ENCODE measurements around the gene TWF2.
"Not testable (repeated sequence)": the region's sequence is repeated elsewhere in the genome, so short reads cannot be mapped to it uniquely, and the experiment has no call there.

Gene TWF2

DNA sequence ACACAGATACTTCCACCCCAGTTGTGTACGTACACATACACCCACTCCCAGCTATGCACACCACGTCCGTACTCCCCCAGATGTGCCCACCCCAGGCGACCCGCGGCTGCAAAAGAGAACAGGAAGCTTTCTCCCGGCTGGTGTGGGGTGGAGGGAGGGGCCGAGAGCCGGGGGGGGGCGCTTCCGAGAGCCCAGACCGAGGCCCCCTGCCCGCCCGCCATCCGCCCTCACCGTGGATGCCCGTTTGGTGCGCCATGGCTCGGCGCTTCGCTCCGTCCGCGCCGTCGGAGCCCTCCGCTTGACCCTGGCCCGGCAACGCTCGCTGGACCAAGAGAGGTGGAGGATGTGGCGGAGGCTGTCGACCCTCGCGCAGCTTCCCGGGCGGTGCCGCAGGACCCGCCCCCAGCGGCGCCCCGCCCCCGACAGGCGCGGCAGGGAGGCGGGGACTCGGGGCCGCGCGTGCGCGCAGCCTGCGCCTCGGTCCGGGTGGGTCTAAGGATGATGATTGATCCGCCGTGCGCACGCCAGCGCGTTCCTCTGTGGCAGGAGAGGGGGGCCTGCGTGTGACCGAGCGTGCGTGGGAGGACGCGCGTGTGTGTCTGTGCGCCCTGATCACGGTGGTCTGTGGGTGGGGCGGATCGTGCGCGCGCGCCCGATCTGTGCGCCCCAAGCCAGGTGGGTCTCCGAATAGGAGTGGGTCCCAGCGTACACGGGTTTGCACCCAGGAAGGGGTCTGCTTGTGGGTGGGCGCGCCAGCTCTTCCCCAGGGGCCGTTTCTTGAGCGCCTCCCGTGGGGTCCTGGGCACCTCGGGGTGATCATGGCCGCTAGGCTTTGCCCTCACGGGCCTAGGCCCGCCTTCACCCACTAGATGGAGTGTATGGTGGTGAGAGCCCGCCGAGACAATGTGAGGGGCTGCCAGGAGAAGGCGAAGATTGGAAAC, at the start of gene TWF2:
Gene TWF2 (minus strand): TSS at position 398 of the 941 bp plus-strand sequence. CDS start 142 bp downstream, at position 256.
- DNase-seq (ENCODE audit: low read depth in 2 of 2, low spot score in 1 of 2) = peak; percentile 74 to 87

DNA sequence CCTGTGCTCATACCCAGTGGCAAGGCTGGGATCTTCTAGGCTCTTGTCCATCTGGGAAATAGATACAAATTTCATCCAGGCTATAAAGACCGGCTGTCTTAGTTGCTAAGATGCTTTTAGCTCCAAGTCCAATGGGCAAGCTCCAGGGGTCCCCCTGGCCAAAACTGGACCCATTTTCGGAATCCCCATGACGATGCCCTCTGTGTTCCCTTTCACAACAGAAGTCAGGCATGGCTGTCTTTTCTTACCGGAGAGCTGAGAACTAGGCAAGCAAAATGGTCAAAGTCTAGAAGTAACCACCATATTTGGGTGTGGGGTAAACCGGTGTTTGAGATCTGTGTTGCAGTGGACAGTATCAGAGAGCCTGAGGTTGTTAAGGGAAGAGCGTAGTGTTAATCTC, 49.7 kb upstream of the TWF2 start:
- DNase-seq (ENCODE audit: low read depth in 2 of 2, low spot score in 1 of 2) = no peak

DNA sequence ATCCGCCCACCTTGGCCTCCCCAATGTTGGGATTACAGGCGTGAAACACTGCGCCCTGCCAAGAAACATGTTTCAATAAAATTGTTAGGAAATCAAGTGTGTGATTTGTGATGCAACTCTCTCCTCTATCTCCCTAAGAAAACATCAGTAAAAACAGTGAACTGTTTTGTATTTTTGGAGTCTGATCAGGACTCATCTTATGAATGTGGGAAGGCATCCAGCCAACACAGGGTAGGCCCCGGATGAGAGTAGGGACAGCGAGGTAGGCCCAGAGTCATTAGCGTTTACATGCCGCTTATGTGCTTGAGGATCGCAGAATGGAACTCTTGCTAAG, 47.8 kb upstream of the TWF2 start:
- DNase-seq (ENCODE audit: low read depth in 2 of 2, low spot score in 1 of 2) = no peak

DNA sequence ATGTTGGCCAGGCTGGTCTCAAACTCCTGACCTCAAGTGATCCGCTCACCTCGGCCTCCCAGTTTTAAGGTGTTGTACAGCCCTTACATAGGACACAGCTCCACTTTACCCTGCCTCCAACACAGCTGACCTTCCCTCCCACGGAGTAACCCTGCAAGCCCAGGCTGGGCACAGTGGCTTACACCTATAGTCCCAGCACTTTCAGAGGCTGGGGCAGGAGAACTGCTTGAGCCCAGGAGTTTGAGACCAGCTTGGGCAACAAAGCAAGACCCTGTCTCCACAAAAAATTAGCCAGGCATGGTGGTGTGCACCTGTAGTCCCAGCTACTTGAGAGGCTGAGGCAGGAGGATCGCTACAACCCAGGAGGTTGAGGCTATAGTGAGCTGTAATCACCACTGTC, 45.1 kb upstream of the TWF2 start:
- DNase-seq (ENCODE audit: low read depth in 2 of 2, low spot score in 1 of 2) = not testable (repeated sequence)

DNA sequence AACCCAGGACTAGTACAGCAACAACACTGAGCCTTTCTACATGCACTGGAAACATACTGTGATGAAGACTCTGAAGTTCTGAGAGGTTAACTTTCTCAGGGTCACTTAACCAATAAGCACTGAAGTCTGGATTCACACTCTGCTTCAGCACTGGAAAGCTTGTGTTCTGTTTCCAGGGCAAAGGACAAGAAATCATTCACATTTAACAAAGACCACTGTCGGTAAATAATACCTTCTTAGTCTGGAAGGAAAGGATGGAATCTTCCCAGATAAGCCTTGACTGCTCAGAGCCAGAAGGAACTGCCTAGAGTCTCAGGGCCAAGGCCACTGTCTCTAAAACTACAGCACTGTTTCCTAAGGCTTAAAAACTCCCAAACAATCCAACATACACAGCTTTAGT, 44.3 kb upstream of the TWF2 start:
- DNase-seq (ENCODE audit: low read depth in 2 of 2, low spot score in 1 of 2) = no peak

DNA sequence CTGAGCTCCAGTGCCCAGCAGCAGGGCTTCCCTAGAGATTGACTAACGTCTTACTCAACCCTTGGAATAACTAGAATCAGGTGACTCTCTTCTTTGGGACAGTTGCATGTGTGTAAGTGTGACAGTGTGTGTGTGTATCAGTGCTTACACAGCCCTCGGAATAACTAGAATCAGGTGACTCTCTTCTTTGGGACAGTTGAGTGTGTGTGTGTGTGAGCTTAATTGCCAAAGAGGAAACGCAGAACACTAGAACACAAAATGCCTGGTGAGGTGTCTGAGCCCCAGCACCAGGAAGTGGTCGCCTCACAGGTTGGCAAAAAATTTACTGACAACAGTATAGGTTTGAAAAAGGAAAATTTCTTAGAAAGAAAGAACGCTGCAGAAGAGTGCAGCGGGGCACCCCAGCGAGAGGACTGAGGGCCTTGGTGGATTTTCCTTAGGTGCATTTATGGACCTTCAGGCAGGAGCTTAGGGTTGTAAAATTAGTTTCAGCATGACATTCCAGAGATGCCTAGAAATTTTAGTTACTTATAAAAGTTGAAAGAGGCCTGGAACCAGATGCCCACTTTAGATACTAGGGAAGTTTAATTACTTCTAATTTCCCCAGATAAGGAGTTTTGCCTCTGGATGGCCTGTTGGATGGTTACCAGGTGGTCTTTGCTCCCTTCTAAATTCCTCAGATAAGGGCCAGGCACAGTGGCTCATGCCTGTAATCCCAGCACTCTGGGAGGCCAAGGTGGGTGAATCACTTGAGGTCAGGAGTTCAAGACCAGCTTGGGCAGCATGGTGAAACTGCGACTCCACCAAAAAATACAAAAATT, 43.2 kb upstream of the TWF2 start:
- peak in 1 of 2 donors; percentile 14 for DNase-seq (ENCODE audit: low read depth in 2 of 2, low spot score in 1 of 2)

DNA sequence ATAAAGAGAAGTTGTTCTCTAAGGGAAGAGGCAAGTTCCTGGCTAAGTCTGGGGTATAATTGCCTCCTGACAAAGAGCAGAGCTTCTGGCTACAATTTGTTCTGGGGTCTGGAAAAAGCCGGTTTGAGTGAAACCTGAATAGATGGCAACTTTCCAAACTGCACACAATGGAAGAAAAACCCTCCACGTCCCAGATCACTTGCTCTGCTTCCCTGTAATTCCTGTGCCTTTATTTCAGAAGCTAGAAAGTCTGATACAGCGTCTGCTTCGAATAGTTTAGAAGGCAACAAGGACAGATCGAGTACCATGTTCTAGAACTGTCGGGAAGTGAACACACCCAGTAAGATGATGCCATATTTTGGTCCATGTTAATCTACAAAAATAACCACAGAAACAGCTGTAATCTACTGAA, 41.1 kb upstream of the TWF2 start:
- no peak for DNase-seq (ENCODE audit: low read depth in 2 of 2, low spot score in 1 of 2)

DNA sequence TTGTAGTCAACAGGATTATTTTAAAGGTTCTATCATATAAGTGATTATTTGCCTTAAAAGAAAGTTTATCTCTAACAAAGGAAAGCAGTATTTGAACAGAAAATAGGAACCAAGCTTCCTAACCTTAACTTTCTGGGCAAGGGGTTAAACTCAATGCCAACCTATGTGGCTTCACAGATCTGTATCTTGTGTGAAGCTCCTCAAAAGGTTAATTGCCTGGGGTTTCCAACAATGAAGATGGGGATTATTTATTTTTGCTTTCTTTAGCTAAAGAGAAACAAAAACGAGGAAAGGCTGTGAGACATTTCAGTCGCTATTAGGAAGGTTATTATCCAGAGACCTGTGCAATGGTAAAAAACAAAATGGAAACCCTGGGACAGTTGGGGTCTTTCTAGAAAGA, 40.6 kb upstream of the TWF2 start:
- no peak for DNase-seq (ENCODE audit: low read depth in 2 of 2, low spot score in 1 of 2)

DNA sequence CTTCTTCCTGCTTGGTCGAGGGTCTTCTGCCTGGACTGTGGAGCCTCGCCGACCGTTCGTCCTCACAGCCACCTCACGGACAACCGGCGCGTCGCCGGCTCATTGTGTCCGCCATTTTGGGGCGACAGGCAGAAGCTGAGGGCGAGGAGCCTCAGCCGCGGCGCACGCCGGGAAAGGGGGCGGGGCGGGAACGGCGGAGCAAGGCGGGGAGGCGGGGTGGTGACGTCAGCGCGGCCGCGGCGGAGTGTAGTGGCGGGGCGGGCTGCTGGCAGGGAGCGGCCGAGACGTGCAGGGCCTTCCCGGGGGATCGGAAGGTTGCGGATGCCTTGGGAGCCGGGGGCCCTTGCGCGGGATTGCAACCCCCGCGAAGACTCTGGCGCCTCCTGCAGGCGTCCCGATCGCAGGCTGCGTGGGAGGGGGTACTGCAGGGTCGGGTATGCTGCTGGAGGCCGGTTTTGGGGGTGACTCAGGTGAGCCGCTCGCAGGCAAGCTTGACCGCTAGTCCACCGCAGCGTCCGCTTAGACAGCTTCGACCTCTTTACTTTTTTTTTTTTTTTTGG, 39.6 kb upstream of the TWF2 start, which contains the start of gene WDR82:
Gene WDR82 (minus strand): TSS at position 140 of the 560 bp plus-strand sequence. CDS start 288 bp downstream, outside the sequence.
- DNase-seq (ENCODE audit: low read depth in 2 of 2, low spot score in 1 of 2) = peak; percentile 95

DNA sequence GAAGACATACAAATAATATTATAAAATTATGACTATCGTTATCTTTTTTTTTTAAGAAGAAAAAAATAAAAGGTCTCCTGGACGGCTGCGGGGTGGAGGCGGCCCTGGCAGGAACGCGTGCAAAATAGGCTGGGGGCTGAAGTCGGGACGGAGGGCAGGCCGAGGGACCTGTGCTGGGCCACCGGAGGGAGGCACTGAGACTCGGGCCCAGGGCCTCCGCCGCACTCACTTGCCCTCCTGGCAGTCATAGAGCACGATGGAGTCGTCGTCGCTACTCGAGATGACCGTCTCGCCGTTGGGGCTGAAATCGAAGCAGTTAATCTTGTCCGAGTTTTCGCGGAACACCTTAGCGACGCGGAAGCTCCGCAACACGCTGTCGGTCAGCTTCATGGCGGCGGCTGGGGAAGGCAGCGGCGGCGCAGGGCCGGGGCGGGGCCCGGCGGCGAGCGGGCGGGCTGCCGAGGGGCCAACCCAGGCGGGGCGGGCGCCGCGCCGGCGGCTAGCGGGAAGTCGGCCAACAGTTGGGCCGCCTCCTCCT, 39.1 kb upstream of the TWF2 start:
- peak in 1 of 2 donors; percentile 31 for DNase-seq (ENCODE audit: low read depth in 2 of 2, low spot score in 1 of 2)

DNA sequence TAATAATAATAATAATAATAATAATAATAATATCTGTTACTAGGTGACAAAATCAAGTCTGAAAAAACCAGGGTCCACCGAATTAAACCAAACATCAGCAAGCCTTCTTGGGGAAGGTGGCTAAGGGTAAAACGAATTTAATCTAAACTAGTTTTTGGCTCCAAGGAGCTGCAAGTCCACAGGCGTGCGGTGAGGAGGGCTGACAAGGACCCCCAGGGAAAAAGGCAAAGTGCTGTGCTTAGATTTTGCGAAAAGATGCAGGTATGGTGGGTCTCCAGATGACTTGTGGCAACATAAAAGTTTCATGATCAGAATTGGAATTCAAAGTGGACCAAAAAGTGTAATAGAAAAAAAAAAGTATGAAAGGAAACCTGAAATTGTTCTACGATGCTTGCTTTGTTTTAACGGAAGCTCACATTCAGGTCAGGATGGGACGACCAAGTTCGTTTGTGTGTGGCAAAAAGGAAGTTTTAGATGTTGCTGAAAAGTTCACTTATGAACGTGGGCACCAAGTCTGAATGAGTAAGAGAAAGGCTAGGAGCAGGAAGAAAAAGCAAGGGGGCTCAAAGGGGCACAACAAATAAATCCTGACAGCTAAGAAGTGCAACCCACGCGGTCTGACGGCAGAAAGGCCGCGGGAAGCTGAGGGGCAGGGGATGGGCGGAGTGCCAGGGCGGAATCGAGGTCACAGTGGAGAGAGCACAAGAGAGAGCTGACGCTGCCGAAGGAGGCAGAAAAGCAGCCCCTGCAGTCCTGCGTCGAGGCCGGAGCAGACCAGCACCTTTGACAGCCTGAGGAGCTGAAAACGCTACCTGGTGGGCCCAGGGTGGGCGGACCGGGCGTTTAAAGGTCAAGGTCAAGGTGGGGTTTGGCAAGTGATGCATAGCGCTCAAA, 38.4 kb upstream of the TWF2 start:
- DNase-seq (ENCODE audit: low read depth in 2 of 2, low spot score in 1 of 2) = peak; percentile 50 to 71

DNA sequence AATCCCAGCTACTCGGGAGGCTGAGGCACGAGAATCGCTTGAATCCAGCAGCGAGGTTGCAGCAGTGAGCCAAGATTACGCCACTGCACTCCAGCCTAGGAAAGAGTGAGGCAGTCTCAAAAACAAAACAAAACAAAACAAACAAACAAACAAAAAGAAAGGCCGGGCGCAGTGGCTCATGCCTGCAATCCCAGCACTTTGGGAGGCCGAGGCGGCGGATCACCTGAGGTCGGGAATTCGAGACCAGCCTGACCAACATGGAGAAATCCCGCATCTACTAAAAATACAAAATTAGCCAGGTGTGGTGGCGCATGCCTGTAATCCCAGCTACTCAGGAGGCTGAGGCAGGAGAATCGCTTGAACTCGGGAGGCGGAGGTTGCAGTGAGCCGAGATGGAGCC, 35.8 kb upstream of the TWF2 start:
- not testable (repeated sequence) for DNase-seq (ENCODE audit: low read depth in 2 of 2, low spot score in 1 of 2)

DNA sequence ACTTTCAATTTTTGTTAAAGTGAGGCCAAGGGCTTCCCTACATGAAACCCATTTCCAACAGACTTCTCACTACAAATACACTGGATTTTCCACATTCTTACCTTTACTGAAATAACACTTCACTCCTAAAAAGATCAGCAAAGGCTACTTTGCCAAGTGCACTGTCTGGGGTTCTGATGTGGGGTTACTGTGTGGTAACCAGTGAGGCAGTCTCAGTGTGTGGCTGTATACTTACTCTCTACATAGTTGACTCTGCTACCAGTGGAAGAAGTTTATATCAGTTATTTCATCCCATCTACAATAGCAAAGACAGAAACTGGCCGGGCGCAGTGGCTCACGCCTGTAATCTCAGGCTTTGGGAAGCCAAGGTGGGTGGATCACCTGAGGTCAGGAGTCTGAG, 33.9 kb upstream of the TWF2 start:
- DNase-seq (ENCODE audit: low read depth in 2 of 2, low spot score in 1 of 2) = no peak

DNA sequence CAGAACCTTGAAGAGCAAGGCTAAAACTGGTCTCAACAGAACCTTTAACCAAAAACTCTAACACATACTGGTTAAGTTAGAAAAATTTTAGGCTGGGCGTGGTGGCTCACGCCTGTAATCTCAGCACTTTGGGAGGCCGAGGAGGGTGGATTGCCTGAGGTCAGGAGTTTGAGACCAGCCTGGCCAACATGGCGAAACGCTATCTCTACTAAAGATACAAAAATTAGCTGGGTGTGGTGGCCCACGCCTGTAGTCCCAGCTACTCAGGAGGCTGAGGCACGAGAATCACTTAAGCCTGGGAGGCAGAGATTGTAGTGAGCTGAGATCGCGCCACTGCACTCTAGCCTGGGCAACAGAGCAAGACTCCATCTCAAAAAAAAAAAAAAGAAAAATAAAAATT, 33.2 kb upstream of the TWF2 start:
- DNase-seq (ENCODE audit: low read depth in 2 of 2, low spot score in 1 of 2) = not testable (repeated sequence)

DNA sequence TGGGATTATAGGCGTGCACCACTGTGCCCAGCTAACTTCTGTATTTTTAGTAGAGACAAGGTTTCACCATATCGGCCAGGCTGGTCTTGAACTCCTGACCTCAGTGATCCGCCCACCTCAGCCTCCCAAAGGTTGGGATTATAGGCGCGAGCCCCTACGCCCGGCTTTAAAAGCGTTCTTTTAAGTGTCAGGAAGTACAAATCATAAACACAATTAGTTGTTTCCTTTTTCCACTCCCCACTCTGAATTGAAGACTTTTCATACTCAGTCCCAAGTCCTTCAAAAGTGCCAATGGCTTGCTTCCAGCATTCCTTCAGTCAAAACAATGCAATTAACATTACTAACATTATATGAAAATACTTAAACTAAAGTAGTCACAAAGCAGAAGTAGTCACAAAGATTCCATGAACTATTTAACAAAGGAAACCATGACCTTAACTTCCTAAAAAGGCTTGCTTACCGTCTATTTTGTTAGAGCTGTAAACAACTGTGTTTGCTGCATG, 31.3 kb upstream of the TWF2 start:
- DNase-seq (ENCODE audit: low read depth in 2 of 2, low spot score in 1 of 2) = no peak

DNA sequence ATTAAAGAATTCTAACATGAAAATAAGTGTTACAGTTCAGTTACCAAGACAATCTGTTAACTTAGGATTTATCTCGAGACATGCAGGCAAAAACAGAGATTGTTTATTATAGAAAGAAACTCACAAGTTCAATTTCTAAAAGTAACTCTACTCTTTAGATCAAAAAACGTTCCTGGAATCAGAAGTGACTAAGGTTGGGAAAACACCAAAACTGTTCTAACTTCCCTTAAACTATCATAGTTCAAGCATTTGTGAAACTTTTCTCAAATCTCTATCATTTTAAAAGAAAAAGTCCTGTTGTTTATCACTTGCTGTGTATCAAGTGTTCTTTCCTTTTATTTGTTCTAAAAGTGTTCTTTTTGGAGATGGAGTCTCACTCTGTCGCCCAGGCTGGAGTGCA, 30.8 kb upstream of the TWF2 start:
- no peak for DNase-seq (ENCODE audit: low read depth in 2 of 2, low spot score in 1 of 2)

DNA sequence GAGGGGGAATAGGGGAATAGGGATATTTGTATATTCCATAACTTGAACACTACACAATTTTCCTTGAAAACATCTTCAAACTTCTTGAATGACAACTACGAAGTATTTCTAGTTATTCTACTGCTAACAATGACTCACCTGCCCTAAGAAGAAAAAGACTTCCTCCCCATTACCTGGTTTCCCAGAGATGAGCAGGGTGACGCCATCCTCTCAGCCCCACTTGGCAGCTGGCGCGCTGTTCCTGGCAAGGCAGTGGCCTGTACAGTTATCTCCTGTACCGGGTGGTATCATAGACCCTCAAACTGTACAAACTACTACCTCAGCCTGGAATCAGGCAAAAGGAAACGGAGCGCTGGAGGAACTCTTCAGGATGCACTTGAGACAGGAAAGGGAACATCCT, 29.1 kb upstream of the TWF2 start:
- DNase-seq (ENCODE audit: low read depth in 2 of 2, low spot score in 1 of 2) = no peak

DNA sequence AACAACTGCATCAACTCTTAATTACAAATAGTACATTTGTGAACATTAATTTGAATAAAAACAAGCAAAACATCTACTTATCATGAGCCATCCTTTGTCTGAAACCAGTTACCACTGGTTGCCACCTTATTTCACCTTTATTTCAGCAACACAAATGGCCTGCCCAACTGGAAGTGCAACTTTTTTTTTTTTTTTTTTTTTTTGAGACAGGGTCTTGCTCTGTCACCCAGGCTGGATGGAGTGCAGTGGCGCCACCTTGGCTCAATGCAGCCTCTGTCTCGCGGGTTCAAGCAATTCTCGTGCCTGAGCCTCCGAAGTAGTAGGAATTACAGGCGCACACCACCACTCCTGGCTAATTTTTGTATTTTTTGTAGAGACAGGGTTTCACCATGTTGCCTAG, 26.4 kb upstream of the TWF2 start:
- DNase-seq (ENCODE audit: low read depth in 2 of 2, low spot score in 1 of 2) = no peak

DNA sequence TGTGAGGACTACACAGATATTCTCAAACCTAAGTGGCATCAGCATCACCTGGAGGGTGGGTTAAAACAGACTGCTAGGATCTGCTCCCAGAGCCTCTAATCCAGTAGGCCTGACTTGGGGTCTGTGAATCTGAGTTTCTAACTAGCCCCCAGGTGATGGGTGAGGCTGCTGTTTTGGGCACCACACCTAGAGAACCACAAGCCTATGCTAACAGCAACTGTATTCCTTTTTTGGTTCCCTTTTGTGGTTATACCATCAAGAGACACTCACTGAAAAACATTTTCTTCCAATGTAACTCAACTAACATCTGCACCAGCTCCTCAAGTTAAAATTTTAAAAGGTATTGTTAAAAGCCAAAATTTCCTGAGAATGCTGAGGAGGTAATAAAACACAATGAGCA, 23.5 kb upstream of the TWF2 start:
- DNase-seq (ENCODE audit: low read depth in 2 of 2, low spot score in 1 of 2) = no peak

DNA sequence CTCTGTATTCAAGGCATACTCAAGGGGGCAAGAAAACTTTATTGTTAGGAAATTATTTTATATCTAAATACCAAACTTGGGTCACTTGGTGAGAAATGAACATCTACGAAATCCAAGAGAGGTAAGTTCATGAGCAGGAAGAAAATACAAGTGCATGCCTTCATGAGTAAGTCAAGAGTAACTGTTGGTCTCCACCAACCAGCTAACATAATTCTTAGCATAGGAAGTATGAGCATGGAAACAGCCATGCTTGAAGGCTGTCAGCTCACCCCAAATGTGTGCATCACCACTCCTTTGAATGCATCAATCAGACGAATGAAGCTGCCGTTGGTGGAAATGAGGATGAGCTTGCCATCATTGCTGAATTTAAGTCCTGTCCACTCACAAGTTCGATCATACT, 20.5 kb upstream of the TWF2 start:
- no peak for DNase-seq (ENCODE audit: low read depth in 2 of 2, low spot score in 1 of 2)

All from stimulated activated CD8-positive, alpha-beta memory T cell treated with anti-CD3 and anti-CD28 coated beads, Interleukin-4, amount 100 ng/mL, for 4 hours (primary cell).